Neuronal stem cell (in vitro differentiated cells): Measurements from ENCODE around the gene STAB2.
A peak's percentile ranks its signal among the peaks of the same experiment; 100 is the strongest.

ENCODE experiments used
- DNase-seq: peaks from one replicate; pipeline ENCODE4 v3.0.0-alpha.2; 2013; ENCODE audit warnings: low spot score
- H2AFZ ChIP-seq: one replicate; pipeline ENCODE4 v1.6.1; 2013; ENCODE audit warnings: mild to moderate bottlenecking, low read length, inconsistent platforms
- H2AK5ac ChIP-seq: 2 replicates; pipeline ENCODE4 v1.6.1; 2013; ENCODE audit warnings: low read depth, mild to moderate bottlenecking, inconsistent platforms, low read length, moderate library complexity, mixed read lengths
- H2BK120ac ChIP-seq: 2 replicates; pipeline ENCODE4 v1.6.1; 2013; ENCODE audit warnings: low read depth, mild to moderate bottlenecking, inconsistent platforms, low read length, moderate library complexity, mixed read lengths
- H2BK12ac ChIP-seq: one replicate; pipeline ENCODE4 v1.6.1; 2013; ENCODE audit warnings: low read length, inconsistent platforms
- H2BK15ac ChIP-seq: 2 replicates; pipeline ENCODE4 v1.6.1; 2013; ENCODE audit warnings: mild to moderate bottlenecking, low read length, inconsistent platforms, mixed read lengths
- H2BK5ac ChIP-seq: one replicate; pipeline ENCODE4 v1.6.1; 2013; ENCODE audit warnings: inconsistent platforms, mild to moderate bottlenecking, low read length, moderate library complexity
- H3K14ac ChIP-seq: one replicate; pipeline ENCODE4 v1.6.1; 2013; ENCODE audit warnings: low read length, inconsistent platforms
- H3K18ac ChIP-seq: 2 replicates; pipeline ENCODE4 v1.6.1; 2013; ENCODE audit warnings: low read length, inconsistent platforms
- H3K23ac ChIP-seq: 2 replicates; pipeline ENCODE4 v1.6.1; 2013; ENCODE audit warnings: low read depth, mild to moderate bottlenecking, mixed read lengths, low read length, inconsistent platforms; ENCODE audit not compliant: poor library complexity
- H3K27ac ChIP-seq: replicated peaks from 3 replicates; pipeline ENCODE4 v1.5.1; 2013; ENCODE audit warnings: low read length, inconsistent platforms
- H3K27me3 ChIP-seq, 3 experiments: 2 replicates each; pipeline ENCODE4 v1.6.1; 2013; ENCODE audit warnings: low read length in 3 of 3, mild to moderate bottlenecking in 2 of 3, inconsistent platforms in 1 of 3, low read depth in 1 of 3, mixed read lengths in 1 of 3, moderate library complexity in 1 of 3; ENCODE audit not compliant: control insufficient read depth in 3 of 3, insufficient read depth in 3 of 3
- H3K36me3 ChIP-seq, 2 donors: replicated peaks in 1 of 2; 2 replicates each; pipeline ENCODE4 v1.6.1; 2013; ENCODE audit warnings: low read length in 2 of 2; ENCODE audit not compliant: control insufficient read depth in 2 of 2, insufficient read depth in 2 of 2
- H3K4ac ChIP-seq: 2 replicates; pipeline ENCODE4 v1.6.1; 2013; ENCODE audit warnings: inconsistent platforms, mild to moderate bottlenecking, low read length, moderate library complexity
- H3K4me1 ChIP-seq, 2 donors: 1 replicate in 1 of 2; 2 replicates in 1 of 2; pipeline ENCODE4 v1.6.1; 2013; ENCODE audit warnings: low read length in 2 of 2, low read depth in 1 of 2; ENCODE audit not compliant: control insufficient read depth in 2 of 2, insufficient read depth in 1 of 2
- H3K4me2 ChIP-seq: one replicate; pipeline ENCODE4 v1.6.1; 2013; ENCODE audit warnings: mild to moderate bottlenecking, low read length, inconsistent platforms; ENCODE audit not compliant: insufficient read depth, poor library complexity, severe bottlenecking
- H3K4me3 ChIP-seq, 2 donors: 2 replicates each; pipeline ENCODE4 v1.5.1; 2013; ENCODE audit warnings: low read length in 2 of 2, mild to moderate bottlenecking in 2 of 2, inconsistent platforms in 1 of 2, moderate library complexity in 1 of 2
- H3K79me1 ChIP-seq: one replicate; pipeline ENCODE4 v1.6.1; 2013; ENCODE audit warnings: low read depth, mild to moderate bottlenecking, inconsistent platforms, low read length, moderate library complexity
- H3K9ac ChIP-seq: one replicate; pipeline ENCODE4 v1.6.1; 2013; ENCODE audit warnings: mild to moderate bottlenecking, low read depth, low read length, inconsistent platforms; ENCODE audit not compliant: poor library complexity
- H3K9me3 ChIP-seq, 2 donors: replicated peaks in 1 of 2; 2 replicates each; pipeline versions ENCODE3 to v1.6.1; 2013; ENCODE audit warnings: low read length in 2 of 2, mild to moderate bottlenecking in 2 of 2, inconsistent platforms in 1 of 2, low read depth in 1 of 2, mixed read lengths in 1 of 2, moderate library complexity in 1 of 2; ENCODE audit not compliant: control insufficient read depth in 2 of 2, insufficient read depth in 1 of 2
- H4K8ac ChIP-seq: one replicate; pipeline ENCODE4 v1.6.1; 2013; ENCODE audit warnings: low read depth, mild to moderate bottlenecking, inconsistent platforms, low read length, moderate library complexity
- H4K91ac ChIP-seq: one replicate; pipeline ENCODE4 v1.6.1; 2013; ENCODE audit warnings: low read length, low read depth, mild to moderate bottlenecking, inconsistent platforms; ENCODE audit not compliant: poor library complexity
- WGBS, 2 donors: extraction: QIAGEN DNeasy Blood & Tissue Kit; methylation state at CpG; one replicate each; pipeline ENCODE4 v1.1.7; 2013; ENCODE audit warnings: missing lambda C conversion rate in 2 of 2, mixed read lengths in 1 of 2; ENCODE audit not compliant: insufficient read length in 2 of 2, insufficient replicate concordance in 1 of 2; ENCODE audit errors: extremely low coverage in 2 of 2; 5-methylcytosine and 5-hydroxymethylcytosine counted together

The STAB2 gene

GRCh38 chr12:103710544-103710943 lies 123.5 kb downstream of the STAB2 start:
- Histone ChIP-seq H4K8ac (no peak overlapping the region), H2BK120ac (no peak overlapping the region), H3K9ac (no peak overlapping the region), H3K23ac (no peak overlapping the region), H2AK5ac (no peak overlapping the region), H3K14ac (no peak overlapping the region), H3K4ac (no peak overlapping the region), H4K91ac (no peak overlapping the region), H3K79me1 (peaks cover 2% of the 10 kb centered on the region), H2BK12ac (no peak overlapping the region), H2AFZ (no peak overlapping the region), H3K4me3 (no peak overlapping the region), H2BK15ac (no peak overlapping the region), H3K9me3 (peaks cover 0 to 4% of the 10 kb centered on the region in 2 donors), H3K36me3 (no peaks in the 10 kb centered on the region), H2BK5ac (no peak overlapping the region), H3K18ac (no peak overlapping the region), H3K27ac (no peak overlapping the region), H3K4me1 (no peaks in the 10 kb centered on the region), H3K27me3 (peaks cover 0 to 3% (median 0%) of the 10 kb centered on the region in 3 experiments), H3K4me2 (no peak overlapping the region)
- no peak for DNase-seq
- WGBS, 2 donors: no CpG with 5 or more reads among the region's 1 CpG

- no peak overlapping the region for H3K4me3 ChIP-seq
- peaks cover 0 to 7% (median 0%) of the 10 kb centered on the region in 3 experiments for H3K27me3 ChIP-seq
- H3K4me1 ChIP-seq: no peaks in the 10 kb centered on the region
- no peak for DNase-seq
- H3K9ac ChIP-seq: no peak overlapping the region
- peaks cover 2% of the 10 kb centered on the region for H3K79me1 ChIP-seq
- H3K18ac ChIP-seq: no peak overlapping the region
- H3K36me3 ChIP-seq: no peaks in the 10 kb centered on the region
- no peak overlapping the region for H3K4ac ChIP-seq
- no peak overlapping the region for H3K14ac ChIP-seq
- H2AFZ ChIP-seq: no peak overlapping the region
- peaks cover 0 to 1% of the 10 kb centered on the region in 2 donors for H3K9me3 ChIP-seq
- H4K8ac ChIP-seq: no peak overlapping the region
- H2AK5ac ChIP-seq: no peak overlapping the region
- H3K4me2 ChIP-seq: no peak overlapping the region
- no peak overlapping the region for H2BK120ac ChIP-seq
- H4K91ac ChIP-seq: no peak overlapping the region
- H3K27ac ChIP-seq: no peak overlapping the region
- H2BK12ac ChIP-seq: no peak overlapping the region
- H2BK15ac ChIP-seq: no peak overlapping the region
- no peak overlapping the region for H2BK5ac ChIP-seq
- WGBS, 2 donors: no CpG with 5 or more reads among the region's 2 CpGs
- H3K23ac ChIP-seq: no peak overlapping the region
Observed at GRCh38 chr12:103712216-103712615, 125.1 kb downstream of the STAB2 start.

GRCh38 chr12:103715494-103715893 lies 128.4 kb downstream of the STAB2 start:
- no peak overlapping the region for H3K18ac ChIP-seq
- no peaks in the 10 kb centered on the region for H3K9me3 ChIP-seq
- no peak overlapping the region for H4K8ac ChIP-seq
- H3K4me3 ChIP-seq: no peak overlapping the region
- no peak overlapping the region for H4K91ac ChIP-seq
- no peaks in the 10 kb centered on the region for H3K4me1 ChIP-seq
- no peak overlapping the region for H3K14ac ChIP-seq
- no peak overlapping the region for H3K4ac ChIP-seq
- peaks cover 0 to 7% (median 0%) of the 10 kb centered on the region in 3 experiments for H3K27me3 ChIP-seq
- no peak overlapping the region for H2AK5ac ChIP-seq
- DNase-seq: no peak
- H3K36me3 ChIP-seq: no peaks in the 10 kb centered on the region
- no peak overlapping the region for H2BK15ac ChIP-seq
- WGBS, 2 donors: no CpG with 5 or more reads among the region's 4 CpGs
- no peak overlapping the region for H2BK12ac ChIP-seq
- no peak overlapping the region for H2BK5ac ChIP-seq
- no peak overlapping the region for H3K4me2 ChIP-seq
- H3K23ac ChIP-seq: no peak overlapping the region
- no peak overlapping the region for H2BK120ac ChIP-seq
- no peak overlapping the region for H2AFZ ChIP-seq
- H3K79me1 ChIP-seq: peaks cover 2% of the 10 kb centered on the region
- no peak overlapping the region for H3K27ac ChIP-seq
- H3K9ac ChIP-seq: no peak overlapping the region

- Histone ChIP-seq H3K9me3 (no peaks in the 10 kb centered on the region), H2AFZ (no peak overlapping the region), H2BK15ac (no peak overlapping the region), H3K4me2 (no peak overlapping the region), H2BK120ac (no peak overlapping the region), H3K79me1 (peaks cover 2% of the 10 kb centered on the region), H3K9ac (no peak overlapping the region), H2BK12ac (no peak overlapping the region), H3K14ac (no peak overlapping the region), H3K4me1 (no peaks in the 10 kb centered on the region), H3K4ac (no peak overlapping the region), H3K27ac (no peak overlapping the region), H3K36me3 (no peaks in the 10 kb centered on the region), H2BK5ac (no peak overlapping the region), H4K91ac (no peak overlapping the region), H2AK5ac (no peak overlapping the region), H3K27me3 (peaks cover 0 to 7% (median 0%) of the 10 kb centered on the region in 3 experiments), H3K23ac (peak overlapping the region; percentile 32), H3K18ac (no peak overlapping the region), H3K4me3 (no peak overlapping the region), H4K8ac (no peak overlapping the region)
- DNase-seq: no peak
- WGBS, 2 donors: no CpG with 5 or more reads among the region's 8 CpGs
Observed at GRCh38 chr12:103716517-103717196, 129.6 kb downstream of the STAB2 start.
